GM21447 (cell line): ENCODE data around the gene TVP23A.
"Not testable (repeated sequence)": the region's sequence is repeated elsewhere in the genome, so short reads cannot be mapped to it uniquely, and the experiment has no call there.

Source experiments
- ATAC-seq: cut with Tn5 transposase; IDR thresholded peaks from one replicate; pipeline ENCODE4 v1.9.1; 2021; ENCODE audit not compliant: unreplicated experiment

TVP23A gene

DNA sequence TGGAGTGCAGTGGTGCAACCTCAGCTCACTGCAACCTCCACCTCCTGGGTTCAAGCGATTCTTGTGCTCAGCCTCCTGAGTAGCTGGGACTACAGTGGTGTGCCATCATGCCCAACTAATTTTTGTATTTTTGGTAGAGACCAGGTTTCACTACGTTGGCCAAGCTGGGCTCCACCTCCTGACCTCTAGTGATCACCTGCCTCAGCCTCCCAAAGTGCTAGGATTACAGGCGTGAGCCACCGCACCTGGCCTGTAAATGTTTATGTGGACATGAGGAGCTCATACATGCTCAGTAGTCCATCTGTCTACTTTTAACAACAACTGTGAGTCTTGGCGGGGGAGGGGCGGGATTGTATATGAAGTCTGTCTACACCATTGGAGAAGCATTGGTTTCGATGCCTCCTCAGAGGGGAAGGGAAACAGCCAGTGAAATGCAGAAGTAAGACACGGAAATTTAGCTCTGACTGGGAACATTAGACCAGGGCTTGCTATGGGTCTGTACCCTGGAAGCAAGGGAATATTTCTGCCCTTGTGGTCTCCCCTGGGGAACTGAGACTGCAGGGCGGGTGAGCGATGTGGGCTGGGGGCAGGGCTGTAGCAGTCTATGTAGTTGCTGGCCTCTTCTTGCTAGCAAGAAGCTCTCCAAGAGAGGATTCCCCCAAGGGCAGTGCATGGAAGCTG, 65.6 kb downstream of the TVP23A start:
- ATAC-seq = peak; percentile 52

DNA sequence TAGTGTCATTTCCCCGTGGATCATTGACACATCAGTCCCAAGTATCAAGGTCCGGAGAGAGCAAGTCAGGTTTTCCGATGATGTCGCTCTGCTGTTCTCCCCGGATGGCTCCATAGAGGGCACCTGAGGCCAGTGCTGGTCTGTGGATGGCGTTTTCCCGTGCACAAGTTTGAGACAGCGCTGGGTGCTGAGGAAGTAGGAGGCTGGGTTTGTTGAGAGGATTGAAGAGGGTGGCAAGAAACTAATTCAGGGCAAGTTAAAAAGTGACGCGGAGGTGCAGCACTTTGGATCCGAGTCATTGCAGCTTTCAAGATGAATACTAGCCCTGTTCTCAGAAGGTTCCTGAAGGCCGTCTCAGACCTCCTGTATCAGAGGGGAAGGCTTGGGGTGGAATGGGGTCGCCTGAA, 67.3 kb downstream of the TVP23A start:
- ATAC-seq = no peak

DNA sequence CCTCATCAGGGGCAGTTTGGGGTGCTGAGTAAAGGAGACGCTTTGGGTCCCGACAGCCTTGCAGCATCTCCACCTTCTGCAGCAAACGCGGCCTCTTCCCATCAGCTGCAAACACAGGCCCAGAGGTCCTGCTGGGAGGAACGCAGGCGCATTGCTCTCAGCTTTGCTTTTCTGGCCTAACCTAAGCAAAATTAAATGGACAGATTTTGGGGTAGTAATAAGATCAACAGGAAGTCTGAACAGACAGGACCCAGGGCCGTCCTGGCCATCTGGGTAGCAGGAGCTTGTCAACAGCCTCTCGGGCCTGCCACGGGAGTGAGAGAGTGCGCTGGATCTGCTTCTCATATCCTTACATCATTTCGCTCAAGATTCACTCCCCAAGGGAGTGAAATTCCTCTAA, 67.8 kb downstream of the TVP23A start:
- ATAC-seq = no peak

DNA sequence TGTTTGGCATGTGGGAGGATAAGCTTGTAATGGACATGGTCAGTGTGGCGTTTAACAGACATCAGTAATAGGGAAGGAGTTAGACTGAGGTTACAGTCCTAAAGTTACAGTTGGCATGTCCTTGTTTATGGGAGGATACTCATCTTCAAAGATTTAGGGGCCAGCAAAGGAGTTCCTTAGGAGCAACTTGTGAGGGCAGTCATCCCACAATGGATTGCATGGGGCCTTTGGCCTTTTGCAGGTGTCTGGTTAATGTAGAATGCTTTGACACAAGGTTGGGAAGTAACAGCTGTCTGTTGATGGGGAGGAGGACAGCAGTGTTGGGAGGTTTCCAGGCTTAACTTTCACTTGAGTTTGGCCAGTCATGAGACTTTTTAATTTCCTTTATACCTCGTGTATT, 72.8 kb downstream of the TVP23A start:
- ATAC-seq = no peak

DNA sequence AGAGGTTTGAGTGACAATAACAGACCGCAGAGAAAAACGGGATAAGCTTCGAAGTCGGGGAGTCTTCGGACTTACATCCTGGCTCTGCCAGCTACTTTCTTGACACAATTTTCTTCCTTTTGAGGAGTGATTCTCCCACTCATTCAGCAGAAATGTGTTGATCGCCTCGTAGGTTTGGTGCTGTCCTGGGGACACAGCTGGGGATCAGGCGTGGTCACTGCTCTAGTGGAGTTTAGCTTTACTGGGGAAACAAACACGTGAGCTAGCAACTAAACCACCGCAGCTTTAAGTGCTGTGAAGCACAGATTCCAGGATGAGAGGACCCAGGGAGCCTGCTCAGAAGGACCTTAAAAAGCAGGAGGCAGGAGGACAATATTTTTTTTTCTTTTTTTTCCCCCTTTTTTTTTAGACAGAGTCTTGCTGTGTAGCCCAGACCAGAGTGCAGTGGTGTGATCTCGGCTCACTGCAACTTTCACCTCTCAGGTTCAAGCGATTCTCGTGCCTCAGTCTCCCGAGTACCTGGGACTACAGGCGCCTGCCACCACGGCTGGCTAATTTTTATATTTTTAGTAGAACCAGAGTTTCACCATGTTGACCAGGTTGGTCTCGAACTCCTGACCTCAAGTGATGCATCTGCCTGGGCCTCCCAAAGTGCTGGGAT, 74.1 kb downstream of the TVP23A start:
- ATAC-seq = no peak

DNA sequence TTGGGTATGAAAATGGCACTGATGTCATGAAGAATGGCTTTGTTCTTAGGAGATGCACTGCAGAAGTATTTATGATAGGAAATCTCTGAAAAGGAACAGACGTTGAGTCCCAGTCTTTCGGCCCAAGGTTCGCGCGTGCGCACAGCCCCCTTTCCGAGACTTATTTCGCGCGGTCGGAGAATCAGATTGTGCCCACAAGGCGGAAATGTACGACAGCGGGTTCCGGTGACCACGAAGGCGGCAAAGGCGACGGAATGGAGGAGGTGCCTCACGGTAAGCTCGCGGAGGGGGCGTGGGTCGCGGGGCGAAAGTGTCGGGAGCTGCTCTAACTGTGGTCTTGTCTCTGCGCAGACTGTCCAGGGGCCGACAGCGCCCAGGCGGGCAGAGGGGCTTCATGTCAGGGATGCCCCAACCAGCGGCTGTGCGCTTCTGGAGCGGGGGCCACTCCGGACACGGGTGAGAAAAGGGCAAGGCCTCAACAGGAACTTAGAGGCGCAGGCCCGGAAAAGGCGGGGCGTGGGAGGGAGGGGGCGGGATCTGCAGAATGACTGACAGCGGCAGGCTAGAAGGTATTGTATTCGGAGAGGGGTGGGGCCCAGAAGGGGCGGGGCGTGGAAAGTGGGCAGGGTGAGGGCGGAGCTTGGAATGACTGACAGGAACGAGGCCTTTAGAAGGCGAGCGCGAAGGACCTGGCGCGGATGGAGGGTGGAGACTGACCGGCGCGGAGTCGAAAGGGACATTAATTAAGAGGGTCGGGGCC, 74.8 kb downstream of the TVP23A start, which contains the start of gene NUBP1:
TSS of gene NUBP1 (plus strand) at position 233 of the 760 bp plus-strand sequence. CDS start at position 255, 22 bp downstream.
- ATAC-seq = peak; percentile 85

DNA sequence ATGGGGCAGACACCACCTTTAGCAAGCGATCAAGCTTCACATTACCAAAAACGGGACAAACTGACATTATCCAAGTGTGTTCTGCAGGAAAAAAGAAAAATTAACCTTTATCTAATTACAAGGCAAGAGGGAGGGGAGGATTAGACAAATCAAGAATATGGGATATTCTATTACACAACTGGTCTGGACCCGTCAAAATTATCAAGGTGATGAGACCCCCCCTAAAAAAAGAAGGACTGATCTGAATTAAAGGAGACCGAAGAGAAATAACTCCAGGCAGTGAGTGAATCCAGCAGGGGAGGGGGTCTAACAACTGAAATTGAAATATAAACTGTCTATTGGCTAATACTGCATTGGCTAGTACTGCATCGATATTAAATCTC, 75.4 kb downstream of the TVP23A start:
- ATAC-seq = no peak

DNA sequence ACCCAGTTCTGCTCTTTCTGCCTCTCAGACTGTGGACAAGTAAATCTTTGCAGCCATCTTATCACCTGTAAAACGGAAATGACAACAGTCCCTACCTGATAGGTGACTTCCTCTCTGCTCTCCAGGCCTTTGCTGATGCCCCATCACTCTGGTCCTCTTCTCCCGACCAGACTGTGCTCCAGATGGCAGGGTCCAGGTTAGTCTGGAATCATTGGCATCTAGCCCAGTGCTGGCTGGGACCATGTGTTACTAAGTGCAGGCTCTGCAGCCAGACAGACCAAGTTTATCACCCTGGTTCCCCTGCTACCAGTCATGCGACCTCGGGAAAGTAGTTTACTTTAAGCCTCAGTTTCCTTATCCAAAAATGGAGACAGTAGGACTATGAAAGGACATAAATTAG, 76.8 kb downstream of the TVP23A start:
- ATAC-seq = no peak

DNA sequence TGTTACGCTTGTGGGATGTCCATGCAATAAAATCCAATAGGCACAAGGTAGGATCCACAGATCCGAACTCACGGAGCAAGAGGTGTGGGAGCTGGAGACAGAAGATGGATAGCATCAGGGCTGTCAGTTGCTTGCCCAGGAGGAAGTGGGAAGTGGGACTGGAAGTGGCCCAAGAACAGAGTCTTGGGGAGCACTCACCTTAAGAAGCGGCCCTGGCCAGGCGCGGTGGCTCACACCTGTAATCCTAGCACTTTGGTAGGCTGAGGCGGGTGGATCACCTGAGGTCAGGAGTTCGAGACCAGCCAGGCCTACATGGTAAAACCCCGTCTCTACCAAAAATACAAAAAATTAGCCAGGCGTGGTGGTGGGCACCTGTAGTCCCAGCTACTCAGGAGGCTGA, 77.3 kb downstream of the TVP23A start:
- not testable (repeated sequence) for ATAC-seq

DNA sequence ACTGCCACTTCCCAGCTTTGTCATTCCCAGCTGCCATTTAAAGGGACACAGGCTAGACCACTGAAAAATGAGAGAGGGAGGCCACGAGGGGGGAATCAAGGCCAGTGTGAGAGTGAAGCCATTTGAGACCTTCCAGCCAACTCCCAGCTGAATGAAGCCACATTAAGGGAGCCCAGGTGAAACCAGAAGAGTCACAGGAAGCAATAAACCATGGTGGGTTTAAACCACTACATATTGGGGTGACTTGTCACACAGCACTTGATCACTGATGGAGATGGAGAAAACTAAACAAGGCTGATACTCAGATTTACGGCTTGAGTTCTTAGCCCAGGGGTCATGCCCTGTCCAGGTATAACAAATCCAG, 77.8 kb downstream of the TVP23A start:
- ATAC-seq = no peak

DNA sequence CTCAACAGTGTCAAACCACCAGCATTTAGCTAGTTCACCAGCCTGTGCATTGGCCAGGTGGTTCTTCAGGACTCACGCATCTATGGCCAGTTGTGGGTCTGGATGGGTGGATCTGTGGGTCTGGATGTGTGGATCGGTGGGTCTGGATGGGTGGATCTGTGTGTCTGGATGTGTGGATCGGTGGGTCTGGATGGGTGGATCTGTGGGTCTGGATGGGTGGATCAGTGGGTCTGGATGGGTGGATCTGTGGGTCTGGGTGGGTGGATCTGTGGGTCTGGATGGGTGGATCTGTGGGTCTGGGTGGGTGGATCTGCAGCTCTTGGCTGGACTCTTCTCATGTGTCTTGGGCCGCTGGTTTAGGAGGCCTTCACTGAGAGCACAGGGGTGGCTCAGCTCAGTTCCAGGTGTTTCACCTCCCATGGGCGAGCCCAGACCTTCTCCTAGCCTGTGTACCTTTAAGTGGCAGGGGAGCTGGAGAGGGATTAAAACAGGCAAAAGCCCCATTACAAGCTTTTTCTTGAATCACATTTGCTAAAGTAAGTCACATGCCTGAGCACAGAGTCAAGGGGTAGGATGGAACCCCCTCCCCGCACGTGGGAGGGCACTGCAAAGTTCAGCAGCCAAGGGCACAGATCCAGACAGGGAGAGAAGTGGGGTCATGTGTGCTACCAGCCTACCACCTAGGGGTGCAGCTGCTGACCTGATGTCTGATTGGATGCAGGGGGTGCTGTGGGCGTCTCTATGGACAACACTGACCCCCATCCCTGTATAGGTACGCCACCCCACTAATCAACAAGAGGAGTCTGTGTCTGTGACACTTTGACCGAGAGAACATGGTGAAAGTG, 78.4 kb downstream of the TVP23A start:
- ATAC-seq = no peak

DNA sequence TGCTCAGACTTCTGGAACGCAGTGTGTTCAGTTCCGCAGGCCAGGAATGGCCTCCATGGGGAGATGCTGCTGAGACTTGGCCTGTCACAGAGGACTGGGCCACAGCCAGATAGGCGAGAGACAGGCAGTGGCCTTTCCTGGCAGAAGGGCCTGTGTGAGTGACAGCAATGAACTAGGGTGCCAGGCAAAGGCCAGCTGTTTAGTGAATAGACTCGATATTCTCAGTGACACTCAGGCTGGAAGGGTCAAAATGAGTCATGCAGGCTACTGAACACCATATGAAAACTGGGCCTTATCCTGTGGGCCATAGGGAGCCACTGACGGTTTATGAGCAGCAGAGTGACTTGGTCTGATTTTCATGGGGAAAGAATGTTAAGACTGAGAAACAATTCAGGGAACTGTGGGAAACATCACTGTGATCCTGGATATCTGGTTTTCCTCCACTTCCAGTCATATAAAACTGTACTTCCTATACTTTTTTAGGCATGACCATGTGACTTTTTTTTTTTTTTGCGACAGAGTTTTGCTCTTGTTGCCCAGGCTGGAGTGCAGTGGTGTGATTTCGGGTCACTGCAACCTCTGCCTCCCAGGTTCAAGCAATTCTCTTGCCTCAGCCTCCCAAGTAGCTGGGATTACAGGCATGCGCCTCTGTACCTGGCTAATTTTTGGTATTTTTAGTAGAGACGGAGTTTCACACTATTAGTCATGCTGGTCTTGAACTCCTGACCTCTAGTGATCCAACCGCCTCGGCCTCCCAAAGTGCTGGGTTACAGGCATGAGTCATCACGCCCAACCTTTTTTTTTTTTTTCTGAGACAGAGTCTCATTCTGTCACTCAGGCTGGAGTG, 80.1 kb downstream of the TVP23A start:
- peak; percentile 82 for ATAC-seq

DNA sequence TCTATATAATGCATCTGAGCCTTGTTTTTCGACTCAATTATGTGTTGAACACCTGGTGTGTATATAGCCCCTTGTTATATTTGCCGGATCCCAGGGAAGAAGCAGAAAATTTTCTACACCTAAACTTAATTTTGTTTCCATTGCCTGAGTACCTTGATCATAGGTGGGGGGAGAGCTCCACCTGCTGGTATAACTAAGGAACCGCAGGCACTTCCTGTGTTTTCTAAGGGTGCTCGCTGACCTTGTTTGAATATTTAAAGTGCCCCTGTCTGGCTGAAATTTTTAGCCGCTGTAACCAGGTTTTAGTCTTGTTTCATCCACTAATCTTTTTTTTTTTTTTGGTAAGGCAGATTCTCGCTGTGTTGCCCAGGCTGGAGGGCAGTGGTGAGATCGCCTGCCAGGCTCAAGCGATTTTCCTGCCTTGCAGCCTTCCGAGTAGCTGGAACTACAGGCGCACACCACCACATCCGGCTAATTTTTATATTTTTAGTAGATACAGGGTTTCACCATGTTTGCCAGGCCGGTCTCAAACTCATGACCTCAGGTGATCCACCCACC, 81.4 kb downstream of the TVP23A start:
- no peak for ATAC-seq

DNA sequence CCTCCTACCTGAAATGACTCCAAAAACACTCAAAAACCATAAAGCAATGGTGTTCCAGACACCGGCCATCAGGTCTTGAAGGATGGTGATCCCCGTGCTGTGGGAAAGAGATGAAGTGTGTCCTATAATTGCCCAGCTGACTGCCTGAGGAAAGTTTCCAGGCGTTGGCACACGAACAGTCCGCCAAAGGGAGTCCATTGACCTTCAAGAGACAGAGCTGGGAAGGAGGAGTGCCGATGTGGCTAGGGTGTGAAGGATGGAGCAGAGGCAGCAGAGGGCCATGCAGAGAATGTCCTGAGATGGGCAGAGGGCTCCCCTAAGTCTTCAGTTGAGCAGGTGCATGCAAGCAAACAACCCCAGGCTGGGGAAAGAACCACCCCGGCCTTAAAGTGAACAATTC, 86.8 kb downstream of the TVP23A start:
- no peak for ATAC-seq

DNA sequence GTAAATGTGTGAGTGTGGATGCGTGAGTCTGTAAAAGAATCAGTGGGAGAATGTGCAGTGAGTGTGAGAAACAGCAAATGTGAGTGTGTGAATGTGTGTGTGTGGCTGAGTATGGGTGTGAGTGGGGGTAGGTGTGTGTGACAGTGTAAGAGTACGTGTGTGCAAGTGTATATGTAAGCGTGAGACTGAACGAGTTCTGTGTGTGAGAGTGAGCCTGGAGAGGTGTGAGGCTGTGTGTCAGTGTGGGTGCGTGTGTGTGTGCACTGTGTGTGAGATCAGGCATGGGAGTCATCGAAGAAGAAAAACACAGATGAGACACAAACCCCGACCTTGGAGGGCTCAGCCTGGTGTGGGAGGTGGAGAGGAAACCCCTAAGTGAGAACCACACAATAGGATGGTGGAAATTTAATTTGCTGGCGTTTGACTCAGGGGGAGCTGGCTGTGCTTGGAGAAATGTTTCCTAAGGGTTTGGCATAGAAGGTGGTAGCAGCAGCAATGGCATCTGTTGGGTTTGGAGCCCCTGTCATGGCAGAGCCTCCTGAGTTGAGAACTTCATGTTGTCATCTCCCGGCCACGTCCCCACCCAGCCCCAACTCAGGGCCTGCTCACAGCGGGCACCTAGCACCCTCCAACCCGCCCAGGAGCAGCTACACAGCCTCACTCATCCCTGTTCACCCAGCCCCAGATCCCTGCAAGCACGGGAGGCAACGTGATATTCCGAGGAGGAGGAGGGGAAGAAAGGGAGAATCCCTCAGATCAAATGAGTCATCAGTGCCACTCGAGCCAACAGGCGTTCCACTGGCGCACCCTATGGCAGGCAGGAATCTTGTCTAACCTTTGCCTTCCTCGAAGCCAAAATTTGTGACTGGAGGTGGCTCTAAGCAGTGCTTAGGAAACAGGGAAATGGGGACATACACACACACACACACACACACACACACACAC, 89.2 kb downstream of the TVP23A start:
- ATAC-seq = no peak

DNA sequence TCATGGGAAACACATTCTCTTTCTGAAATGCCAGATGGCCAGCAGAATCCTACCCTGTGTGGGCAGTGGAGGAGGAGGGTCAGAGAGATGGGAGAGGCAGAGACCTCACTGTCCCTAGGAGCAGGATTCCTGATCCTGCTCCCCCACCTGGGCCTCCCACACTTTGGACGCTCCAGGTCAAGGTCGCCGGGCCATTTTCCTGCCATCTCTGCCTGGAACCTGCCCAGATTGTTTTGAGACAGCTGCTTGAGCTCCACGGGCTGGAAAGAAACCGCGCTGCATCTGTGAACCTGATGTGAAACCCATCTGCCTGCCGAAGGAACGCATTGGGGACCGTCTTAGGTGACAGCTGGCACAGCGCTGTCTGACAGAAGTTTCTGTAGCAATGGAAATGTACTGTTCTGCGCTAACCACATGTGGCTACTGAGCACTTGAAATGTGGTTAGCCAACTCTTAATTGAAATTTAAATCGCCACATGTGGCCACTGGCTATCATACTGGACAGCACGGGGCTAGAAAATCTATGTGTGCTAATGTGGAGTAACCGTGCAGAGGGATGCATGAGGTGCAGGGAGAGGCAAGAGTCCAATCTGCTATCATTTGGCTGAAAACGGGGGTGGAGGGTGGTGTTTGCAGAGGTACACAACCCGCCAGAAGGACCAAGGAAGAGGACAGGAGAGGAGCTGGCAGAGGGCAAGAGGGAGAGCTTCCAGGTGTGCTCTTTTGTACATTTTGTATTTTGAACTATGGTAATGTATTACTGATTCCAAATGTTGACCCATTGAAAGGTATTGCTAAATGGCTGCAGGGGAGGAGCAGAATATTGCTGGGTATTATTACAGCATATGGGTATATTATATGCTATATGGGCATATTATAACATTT, 90.3 kb downstream of the TVP23A start:
- ATAC-seq = no peak
